Amygdala (tissue), 56 donors: Measurements from ENCODE around the gene ZMPSTE24.

Source experiments
- DNase-seq, 56 donors: peaks; one replicate each; lab custom pipeline; 2025; lab: John Stamatoyannopoulos, UW

ZMPSTE24 gene

GRCh38 chr1:40257313-40257687 is 736 bp upstream of the ZMPSTE24 start:
- peak in 1 of 56 donors; percentile 38 for DNase-seq

DNA sequence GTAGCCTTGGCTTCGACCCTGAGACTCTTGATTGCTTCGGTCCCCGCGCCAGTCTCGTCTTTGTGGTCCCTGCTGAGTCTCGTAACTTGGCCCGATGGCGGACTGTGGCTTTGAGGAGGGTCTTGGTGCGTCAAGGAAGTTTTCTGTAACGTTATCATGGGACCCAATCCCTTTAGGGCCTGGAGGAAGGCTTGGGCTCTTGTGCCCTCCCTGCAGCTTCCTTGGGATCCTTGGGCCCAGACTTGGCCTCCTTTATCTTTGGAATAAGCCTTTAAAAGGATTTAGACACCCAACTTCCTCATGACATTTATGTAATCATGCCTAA is 371 bp downstream of the ZMPSTE24 start:
- peak in 1 of 56 donors; percentile 34 for DNase-seq

GRCh38 chr1:40264354-40264781 is 6.3 kb downstream of the ZMPSTE24 start:
- DNase-seq, result no peak

GRCh38 chr1:40265298-40265697 is 7.3 kb downstream of the ZMPSTE24 start:
- DNase-seq, result no peak

GRCh38 chr1:40265919-40266318 is 7.9 kb downstream of the ZMPSTE24 start:
- no peak for DNase-seq

- DNase-seq, result no peak
These were observed 8.9 kb downstream of the ZMPSTE24 start for GRCh38 chr1:40266786-40267535.

GRCh38 chr1:40267767-40268187 is 9.7 kb downstream of the ZMPSTE24 start:
- DNase-seq, result no peak

DNA sequence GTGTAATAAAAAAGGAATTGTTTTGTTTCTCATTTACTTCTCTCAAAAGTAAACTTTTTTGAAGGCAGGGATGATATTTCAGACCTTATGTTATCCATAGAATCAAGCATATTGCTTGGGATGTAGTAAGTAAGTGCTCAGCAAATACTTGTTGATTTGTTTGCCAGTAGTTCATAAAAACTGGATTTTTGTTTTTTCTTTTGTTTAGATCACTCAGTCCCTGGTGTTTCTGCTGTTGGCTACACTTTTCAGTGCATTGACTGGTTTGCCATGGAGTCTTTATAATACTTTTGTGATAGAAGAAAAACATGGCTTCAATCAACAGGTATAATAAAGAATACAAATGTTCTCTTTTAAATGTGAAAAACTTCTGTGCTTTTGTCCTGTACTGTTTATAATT is 10.2 kb downstream of the ZMPSTE24 start:
- no peak for DNase-seq

DNA sequence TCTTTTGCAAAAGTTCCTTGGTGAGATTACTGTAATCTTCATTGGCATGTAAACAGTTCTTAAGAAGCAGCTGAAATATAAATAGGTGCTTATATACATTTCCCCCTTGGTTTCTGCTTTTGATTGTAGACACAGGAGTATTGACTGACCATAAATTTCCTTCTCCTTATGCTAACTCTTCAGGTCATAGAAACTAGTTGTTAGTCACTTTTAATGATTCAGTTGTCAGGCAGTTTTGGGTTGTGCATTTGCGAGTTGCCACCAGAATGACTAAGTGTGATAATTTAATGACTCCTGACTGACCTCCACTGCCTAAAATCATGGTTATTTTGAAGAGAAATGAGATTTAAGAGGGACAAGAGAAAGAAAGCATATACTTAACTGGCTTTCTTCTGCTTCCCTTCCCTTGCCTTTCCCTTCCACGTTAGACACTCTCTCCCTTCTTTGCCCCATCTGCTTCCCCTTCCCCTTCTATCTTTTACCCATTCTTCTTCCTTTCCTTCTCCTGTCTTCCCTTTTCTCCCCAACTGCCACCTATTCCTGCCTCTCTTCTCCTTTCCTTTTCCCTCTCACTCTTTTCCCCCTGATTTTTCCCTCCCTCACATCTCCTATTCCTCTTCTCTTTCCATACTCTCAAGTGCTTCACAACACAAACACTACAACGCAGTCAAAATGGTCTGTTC is 12.3 kb downstream of the ZMPSTE24 start:
- no peak for DNase-seq

- DNase-seq, result no peak
These were observed 14.7 kb downstream of the ZMPSTE24 start for GRCh38 chr1:40272653-40273213.

DNA sequence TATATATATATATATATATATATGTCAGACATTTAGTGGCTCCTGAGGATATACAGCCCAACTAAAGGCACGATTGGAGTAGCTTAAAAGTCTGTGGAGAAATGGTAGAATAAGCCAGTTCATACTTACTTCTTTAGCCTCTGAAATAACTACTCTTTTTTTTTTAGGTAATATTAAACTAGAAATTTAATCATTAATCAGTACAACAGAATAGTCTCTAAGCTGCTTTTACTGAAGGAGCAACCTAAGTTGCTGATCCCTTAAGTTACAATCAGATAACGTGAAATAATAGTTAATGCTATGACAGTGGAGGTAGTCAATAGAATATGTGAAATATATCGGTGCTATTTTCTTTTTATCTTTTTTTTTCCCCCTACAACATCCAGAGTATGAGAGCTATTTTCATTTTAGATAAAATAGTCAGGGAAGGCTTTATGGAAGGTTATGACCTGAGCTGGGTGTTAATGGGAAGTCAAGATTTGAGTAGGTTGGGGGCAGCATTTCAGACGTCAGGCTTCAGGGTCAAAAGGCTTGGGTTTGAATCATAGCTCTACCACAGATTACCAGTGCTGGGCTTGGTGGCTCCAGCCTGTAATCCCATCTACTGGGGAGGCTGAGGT is 15.6 kb downstream of the ZMPSTE24 start:
- no peak for DNase-seq

- DNase-seq, result no peak
These were observed 16.3 kb downstream of the ZMPSTE24 start for GRCh38 chr1:40274331-40274730.

DNA sequence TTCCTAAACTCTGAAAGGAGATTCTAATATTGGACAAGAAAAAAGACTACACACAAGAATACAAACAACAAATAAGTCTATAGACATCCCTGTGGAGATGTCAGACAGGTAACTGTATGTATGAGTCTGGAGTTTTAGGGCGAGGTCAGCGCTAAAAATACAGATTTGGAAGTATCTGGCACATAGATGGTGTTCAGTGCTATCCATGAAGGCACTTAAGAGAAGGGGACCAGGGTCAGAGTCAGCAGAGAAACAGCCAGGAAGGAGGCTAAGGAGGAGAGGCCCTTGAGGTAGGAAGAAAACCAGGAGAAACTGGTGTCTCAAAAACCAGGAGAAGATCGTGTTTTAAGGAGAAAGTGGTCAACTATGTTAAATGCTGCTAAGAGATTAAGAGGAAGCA is 18.1 kb downstream of the ZMPSTE24 start:
- DNase-seq, result no peak

GRCh38 chr1:40281853-40282252 is 23.8 kb downstream of the ZMPSTE24 start:
- no peak for DNase-seq

GRCh38 chr1:40291293-40291692 is 33.3 kb downstream of the ZMPSTE24 start:
- no peak for DNase-seq

DNA sequence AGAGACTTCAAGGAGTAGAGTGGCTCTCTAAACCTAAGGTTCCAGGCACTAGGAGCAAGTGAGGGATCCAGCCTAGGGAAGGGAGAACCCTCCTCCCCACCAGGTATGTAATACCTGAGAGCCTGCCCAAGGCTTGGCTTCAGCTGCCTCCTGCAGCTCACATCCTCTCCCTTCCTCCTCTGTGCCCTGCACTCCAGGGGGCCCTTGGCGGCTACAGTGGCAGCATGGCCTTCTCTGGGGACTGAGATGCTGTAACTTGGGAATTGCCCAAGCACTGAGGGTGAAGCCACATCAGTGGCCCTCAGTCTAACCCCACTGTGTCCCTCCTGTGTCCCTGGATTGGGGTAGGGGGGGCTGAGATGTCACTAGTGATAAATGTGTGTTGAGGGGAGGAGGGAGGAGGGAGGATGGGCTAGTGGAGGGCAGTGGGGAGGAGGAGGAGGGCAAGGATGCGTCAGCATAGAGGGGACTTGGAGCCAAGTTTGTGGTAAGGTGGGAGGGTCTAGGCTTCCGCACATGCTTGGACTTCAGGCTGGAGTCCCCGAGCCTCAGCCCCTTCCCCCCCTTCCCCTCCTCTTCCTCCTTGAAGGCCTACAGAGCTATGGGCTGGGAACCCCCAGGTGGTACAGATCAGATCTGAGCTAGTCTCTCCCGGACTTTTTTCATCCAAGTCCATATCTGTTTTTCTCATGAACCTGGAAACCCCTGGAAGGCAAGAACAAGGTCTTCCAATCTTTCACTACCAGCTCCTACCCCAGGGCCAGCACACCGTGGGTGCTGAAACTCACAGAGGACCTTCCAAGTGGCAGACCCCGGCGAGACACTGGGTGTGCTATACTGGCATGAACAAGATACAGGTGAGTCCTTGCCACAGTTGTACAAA is 41.6 kb downstream of the ZMPSTE24 start:
- no peak for DNase-seq

- DNase-seq, result no peak
These were observed 42.2 kb downstream of the ZMPSTE24 start for GRCh38 chr1:40300249-40300567.

GRCh38 chr1:40300651-40301050 is 42.6 kb downstream of the ZMPSTE24 start:
- no peak for DNase-seq

- no peak for DNase-seq
These were observed 43.0 kb downstream of the ZMPSTE24 start for GRCh38 chr1:40301066-40301465.

- no peak for DNase-seq
These were observed 43.7 kb downstream of the ZMPSTE24 start for GRCh38 chr1:40301541-40302299.
